ENCODE measurements around the gene RAMP3. TPM values are rescaled to one million over a fixed set of nuclear protein-coding genes. Genes with fewer than 3 reads are reported as not detected.

The RAMP3 gene
- polyA plus RNA-seq, 2 of the 4 experiments (the other 2 are of a cell fraction): not detected

GRCh38 chr7:45211958-45212357 is 54.4 kb downstream of the RAMP3 start (continued):
- TF ChIP-seq KDM5A (IDR thresholded peaks at IDR 0.05) (no peak), RCOR1 (IDR thresholded peaks at IDR 0.05; ENCODE audit: low read depth, low read length) (no peak), RARB (CRISPR knock-in tag; IDR thresholded peaks at IDR 0.05) (no peak), ESRRA (IDR thresholded peaks at IDR 0.05; ENCODE audit: borderline replicate concordance, low read length) (no peak), FOXS1 (CRISPR knock-in tag; IDR thresholded peaks at IDR 0.05) (no peak), SREBF2 (IDR thresholded peaks at IDR 0.05) (no peak), USF2 (IDR thresholded peaks at IDR 0.05) (no peak)

GRCh38 chr7:45212606-45213005 is 55.0 kb downstream of the RAMP3 start:
- ATAC-seq (no peak), DNase-seq (ENCODE audit: low read depth in 1 of 2, low spot score in 1 of 2) (no peak), FAIRE-seq (no peak)
- ChIA-PET POLR2A (no interaction called here), CTCF (interaction anchor here (0.9 to 1.1 kb wide), 2 partner anchors 48 to 76 kb away, joined by 3 to 4 read pairs; no protein-coding TSS in a partner anchor)
- TF ChIP-seq RFX5 (IDR thresholded peaks at IDR 0.05) (no peak), CHD2 (IDR thresholded peaks at IDR 0.05; ENCODE audit: low read length, partially characterized antibody) (no peak), GATA3 (IDR thresholded peaks at IDR 0.05; ENCODE audit: borderline replicate concordance) (no peak), HOXB13 (CRISPR knock-in tag; IDR thresholded peaks at IDR 0.05; ENCODE audit: low read depth) (no peak), SREBF2 (IDR thresholded peaks at IDR 0.05) (no peak), ZC3H11A (IDR thresholded peaks at IDR 0.05) (no peak), HMGXB4 (CRISPR knock-in tag; IDR thresholded peaks at IDR 0.05; ENCODE audit: borderline replicate concordance) (no peak), BHLHE40 (IDR thresholded peaks at IDR 0.05; ENCODE audit: low read depth, low read length) (no peak), MAX (IDR thresholded peaks at IDR 0.05) (no peak), ESRRA (IDR thresholded peaks at IDR 0.05; ENCODE audit: borderline replicate concordance, low read length) (no peak), POLR2AphosphoS2 (conservative IDR thresholded peaks at IDR 0.05; ENCODE audit: low read length) (no peak), EHMT2 (IDR thresholded peaks at IDR 0.05; ENCODE audit: low read depth) (no peak), FOSL2 (IDR thresholded peaks at IDR 0.05) (no peak), FOSL2 (CRISPR knock-in tag; IDR thresholded peaks at IDR 0.05) (no peak), HEYL (CRISPR knock-in tag; IDR thresholded peaks at IDR 0.05) (no peak), HOXA7 (CRISPR knock-in tag; IDR thresholded peaks at IDR 0.05) (no peak), RARB (CRISPR knock-in tag; IDR thresholded peaks at IDR 0.05) (no peak), HES2 (IDR thresholded peaks at IDR 0.05) (no peak), CEBPB (IDR thresholded peaks at IDR 0.05) (no peak), BCL3 (IDR thresholded peaks at IDR 0.05) (no peak), JUNB (IDR thresholded peaks at IDR 0.05) (no peak)
- Histone ChIP-seq H3K9me3 (no peaks in the 10 kb centered on the region; the same call in 2 of the 3 replicates), H3K4me2 (no peak overlapping the region), H3K27ac (no peak overlapping the region), H3K4me3 (no peak overlapping the region), H3K4me1 (no peaks in the 10 kb centered on the region)
- 23% methylated on average over 5 of the region's 5 CpGs for WGBS (ENCODE audit: missing lambda C conversion rate)

Data from A549 (cell line).